ENCODE results near the gene ADAD1. TPM values are rescaled to one million over a fixed set of nuclear protein-coding genes. Genes with fewer than 3 reads are reported as not detected.

ADAD1 gene
- total and polyA plus RNA-seq, 10 donors, result not detected

GRCh38 chr4:122341886-122342285 is 36.9 kb upstream of the ADAD1 start:
- Histone ChIP-seq H3K4me1 (no peaks in the 10 kb centered on the region), H3K4me3 (no peak overlapping the region), H3K9me3 (no peaks in the 10 kb centered on the region), H3K27ac (no peak overlapping the region), H3K36me3 (peaks cover 0 to 99% (median 34%) of the 10 kb centered on the region in 6 donors), H3K27me3 (replicated peaks in 1 of 7) (no peaks in the 10 kb centered on the region)
- no peak for DNase-seq
- 83 to 99% (median 97%) methylated on average over 1 of the region's 1 CpG for WGBS, 5 donors
- no peak for TF ChIP-seq POLR2A (IDR thresholded peaks at IDR 0.05)
- no peak for TF ChIP-seq POLR2AphosphoS5 (IDR thresholded peaks at IDR 0.05)
- TF ChIP-seq CTCF (IDR thresholded peaks at IDR 0.05 in 8 of 11, conservative IDR thresholded peaks at IDR 0.05 in 3 of 11), result no peak
- intact Hi-C loops (cut with DNase I; ENCODE audit: low total_unique reads), result no loop called here

DNA sequence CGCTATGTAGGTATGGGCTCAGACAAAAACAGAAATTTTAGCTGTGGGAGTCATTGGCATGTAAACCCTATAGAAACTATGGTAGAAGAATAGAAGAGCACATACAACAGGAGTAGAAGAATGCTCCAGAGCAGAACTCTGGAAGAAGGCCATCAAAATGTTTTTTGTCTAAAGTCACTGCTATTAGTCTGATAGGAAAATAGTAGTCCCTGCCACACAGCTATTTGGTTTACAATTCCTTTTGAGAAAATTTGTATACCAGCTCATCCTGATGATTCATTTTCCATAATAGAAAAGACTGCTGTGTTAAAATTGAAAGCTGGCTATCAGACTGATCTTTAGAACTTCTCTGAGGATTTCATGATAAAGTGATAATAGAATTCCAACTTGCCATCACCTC is 32.8 kb upstream of the ADAD1 start:
- DNase-seq, result no peak
- intact Hi-C loops (cut with DNase I; ENCODE audit: low total_unique reads), result no loop called here
- Histone ChIP-seq H3K4me3 (no peak overlapping the region), H3K9me3 (no peaks in the 10 kb centered on the region), H3K36me3 (peaks cover 8 to 100% (median 62%) of the 10 kb centered on the region in 6 donors), H3K4me1 (no peaks in the 10 kb centered on the region), H3K27ac (no peak overlapping the region), H3K27me3 (replicated peaks in 1 of 7) (no peaks in the 10 kb centered on the region)
- no peak for TF ChIP-seq POLR2A (IDR thresholded peaks at IDR 0.05)
- WGBS, 5 donors, result 94 to 100% (median 100%) methylated on average over 1 of the region's 1 CpG

GRCh38 chr4:122346503-122346902 is 32.3 kb upstream of the ADAD1 start:
- H3K36me3 ChIP-seq, result peaks cover 8 to 100% (median 66%) of the 10 kb centered on the region in 6 donors
- no peak overlapping the region for H3K4me3 ChIP-seq
- H3K4me1 ChIP-seq, result no peaks in the 10 kb centered on the region
- no peak for DNase-seq
- WGBS, 5 donors, result 92 to 96% (median 95%) methylated on average over 5 of the region's 5 CpGs
- H3K27ac ChIP-seq, result no peak overlapping the region
- no peak for TF ChIP-seq CTCF (IDR thresholded peaks at IDR 0.05 in 8 of 11, conservative IDR thresholded peaks at IDR 0.05 in 3 of 11)
- no peak for TF ChIP-seq POLR2A (IDR thresholded peaks at IDR 0.05)
- TF ChIP-seq POLR2AphosphoS5 (IDR thresholded peaks at IDR 0.05), result no peak
- no peaks in the 10 kb centered on the region for H3K9me3 ChIP-seq
- no peaks in the 10 kb centered on the region for H3K27me3 ChIP-seq (replicated peaks in 1 of 7)
- intact Hi-C loops (cut with DNase I; ENCODE audit: low total_unique reads), result no loop called here

- H3K27ac ChIP-seq, result no peak overlapping the region
These were observed 22.4 kb upstream of the ADAD1 start for GRCh38 chr4:122356317-122356808.

More at GRCh38 chr4:122356317-122356808, 22.4 kb upstream of the ADAD1 start:
- Histone ChIP-seq H3K27me3 (replicated peaks in 1 of 7) (no peaks in the 10 kb centered on the region), H3K4me3 (no peak overlapping the region), H3K9me3 (no peaks in the 10 kb centered on the region), H3K4me1 (no peaks in the 10 kb centered on the region), H3K36me3 (peaks cover 3 to 100% (median 71%) of the 10 kb centered on the region in 6 donors)
- TF ChIP-seq POLR2AphosphoS5 (IDR thresholded peaks at IDR 0.05) (no peak), POLR2A (IDR thresholded peaks at IDR 0.05) (no peak), CTCF (IDR thresholded peaks at IDR 0.05 in 8 of 11, conservative IDR thresholded peaks at IDR 0.05 in 3 of 11) (no peak)
- no peak for DNase-seq
- intact Hi-C loops (cut with DNase I; ENCODE audit: low total_unique reads), result no loop called here

Data from spleen (tissue), 11 donors.